NT2/D1 (cell line): ENCODE data around the gene NAPB.

Experiments used
- DNase-seq: peaks from one replicate; pipeline ENCODE4 v3.0.0-alpha.2; 2011; ENCODE audit warnings: low read depth, low spot score
- H3K27me3 ChIP-seq: 2 replicates; pipeline ENCODE4 v1.6.0; 2011; ENCODE audit warnings: mild to moderate bottlenecking; ENCODE audit not compliant: insufficient read length, insufficient read depth
- H3K36me3 ChIP-seq: 2 replicates; pipeline ENCODE4 v1.6.1; 2011; ENCODE audit warnings: mild to moderate bottlenecking, low read length, mixed read lengths; ENCODE audit not compliant: insufficient read depth, insufficient read length
- H3K4me1 ChIP-seq: 2 replicates; pipeline ENCODE4 v1.5.1; 2011; ENCODE audit not compliant: insufficient read depth, insufficient read length
- H3K4me3 ChIP-seq: 2 replicates; pipeline ENCODE4 v1.5.1; 2011; ENCODE audit warnings: low read depth; ENCODE audit not compliant: insufficient read length
- H3K9ac ChIP-seq: 2 replicates; pipeline ENCODE4 v1.6.0; 2011; ENCODE audit warnings: low read depth; ENCODE audit not compliant: insufficient read length
- H3K9me3 ChIP-seq: 2 replicates; pipeline ENCODE4 v1.5.1; 2011; ENCODE audit warnings: mild to moderate bottlenecking, low read length; ENCODE audit not compliant: insufficient read depth
- SUZ12 ChIP-seq: IDR thresholded peaks from 2 replicates; pipeline ENCODE4 v1.6.1; 2011; ENCODE audit not compliant: insufficient read length, insufficient read depth; ENCODE audit errors: extremely low read depth
- YY1 ChIP-seq: IDR thresholded peaks from 2 replicates; pipeline ENCODE4 v1.6.1; 2011; ENCODE audit not compliant: insufficient read length, insufficient read depth
- ZNF274 ChIP-seq: IDR thresholded peaks from 2 replicates; pipeline ENCODE4 v1.6.1; 2011; ENCODE audit warnings: mild to moderate bottlenecking, low read depth, low read length

The NAPB gene

DNA sequence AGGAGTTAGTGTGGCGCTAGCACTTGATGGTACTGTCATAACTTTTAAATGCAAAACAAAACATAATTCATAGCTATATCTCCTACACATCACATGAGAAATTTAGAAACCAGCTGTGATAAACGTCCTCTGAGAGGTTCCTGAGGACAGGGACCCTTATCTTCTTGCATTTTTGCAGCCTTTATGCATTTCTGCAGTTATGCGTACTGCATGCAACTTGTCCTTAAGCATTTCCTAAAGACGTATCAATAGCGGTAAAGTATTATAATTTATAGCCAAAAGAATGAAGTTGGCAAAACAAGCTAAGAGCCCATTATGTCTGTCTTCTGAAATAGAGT lies 1.7 kb downstream of the NAPB start:
- Histone ChIP-seq H3K36me3 (no peaks in the 10 kb centered on the region), H3K27me3 (no peaks in the 10 kb centered on the region), H3K4me3 (peak overlapping the region; percentile 81), H3K9ac (no peak overlapping the region), H3K4me1 (no peaks in the 10 kb centered on the region), H3K9me3 (no peaks in the 10 kb centered on the region)
- TF ChIP-seq SUZ12, result no peak
- no peak for TF ChIP-seq YY1
- no peak for TF ChIP-seq ZNF274
- DNase-seq, result no peak

DNA sequence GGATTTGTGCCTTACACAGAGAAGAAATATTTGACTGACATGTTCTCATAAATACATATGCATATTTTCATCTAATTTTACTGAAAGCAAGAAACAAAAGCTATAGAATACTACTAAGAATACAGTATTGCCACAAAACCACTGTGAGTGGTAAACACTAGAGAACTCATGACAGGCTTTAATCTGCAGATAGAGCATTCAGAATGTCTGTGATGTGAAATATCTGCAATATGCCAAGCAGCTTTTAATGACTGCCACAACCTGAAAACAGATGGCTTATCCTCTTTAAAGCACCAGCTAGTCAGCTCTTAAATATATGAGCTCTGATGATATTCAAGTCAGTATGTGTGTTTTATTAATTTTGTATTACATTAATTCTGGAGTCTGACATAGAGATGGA lies 3.4 kb downstream of the NAPB start:
- H3K9me3 ChIP-seq, result no peaks in the 10 kb centered on the region
- no peaks in the 10 kb centered on the region for H3K4me1 ChIP-seq
- H3K4me3 ChIP-seq, result no peak overlapping the region
- TF ChIP-seq ZNF274 (no peak), YY1 (no peak), SUZ12 (no peak)
- no peak for DNase-seq
- H3K9ac ChIP-seq, result no peak overlapping the region
- no peaks in the 10 kb centered on the region for H3K27me3 ChIP-seq
- H3K36me3 ChIP-seq, result no peaks in the 10 kb centered on the region

DNA sequence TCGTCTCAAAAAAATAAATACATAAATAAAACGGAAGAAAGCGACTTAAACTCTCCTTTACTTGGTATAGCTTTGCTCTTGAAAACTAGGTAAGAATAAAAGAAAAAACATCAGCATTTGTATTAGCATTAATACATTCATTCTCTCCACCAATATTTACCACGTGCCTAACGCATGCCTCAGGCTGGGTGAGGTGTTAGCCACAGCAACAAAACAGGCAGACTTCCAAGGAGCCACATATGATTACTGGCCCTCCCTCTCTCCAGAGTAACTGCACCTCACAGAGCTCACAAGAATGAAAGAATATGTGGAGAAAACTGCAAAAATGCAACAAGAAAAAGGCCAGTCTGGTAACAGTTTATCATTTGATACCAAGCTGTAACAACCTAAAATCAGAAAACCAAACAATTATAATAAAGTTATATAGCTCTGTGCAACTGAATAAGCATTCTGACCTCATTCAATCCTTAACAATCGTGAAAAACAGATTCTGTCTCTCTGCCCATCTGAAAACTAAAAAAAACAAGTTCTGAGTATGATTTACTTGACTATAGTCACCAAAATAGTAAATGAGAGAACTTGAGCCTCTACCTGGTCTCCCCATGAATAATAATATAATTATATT lies 5.2 kb downstream of the NAPB start:
- no peak for DNase-seq
- no peaks in the 10 kb centered on the region for H3K27me3 ChIP-seq
- no peaks in the 10 kb centered on the region for H3K36me3 ChIP-seq
- H3K4me1 ChIP-seq, result no peaks in the 10 kb centered on the region
- H3K9me3 ChIP-seq, result no peaks in the 10 kb centered on the region
- no peak overlapping the region for H3K4me3 ChIP-seq
- H3K9ac ChIP-seq, result no peak overlapping the region
- TF ChIP-seq ZNF274, result no peak
- no peak for TF ChIP-seq SUZ12
- no peak for TF ChIP-seq YY1

DNA sequence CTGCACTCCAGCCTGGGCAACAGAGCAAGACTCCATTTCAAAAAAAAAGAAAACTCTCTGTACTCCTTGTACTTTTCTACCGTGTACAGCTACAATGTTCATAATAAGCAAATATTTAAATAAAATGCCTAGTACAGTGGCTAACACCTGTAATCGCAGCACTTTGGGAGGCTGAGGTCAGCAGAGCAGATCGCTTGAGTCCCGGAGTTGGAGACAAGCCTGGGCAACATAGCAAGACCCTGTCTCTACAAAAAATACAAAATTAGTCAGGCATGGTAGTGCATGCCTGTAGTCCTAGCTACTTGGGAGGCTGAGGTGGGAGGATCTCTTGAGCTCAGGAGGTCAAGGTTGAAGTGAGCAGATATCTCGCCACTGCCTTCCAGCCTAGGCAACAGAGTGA lies 5.7 kb downstream of the NAPB start:
- Histone ChIP-seq H3K36me3 (no peaks in the 10 kb centered on the region), H3K4me1 (no peaks in the 10 kb centered on the region), H3K9me3 (no peaks in the 10 kb centered on the region), H3K4me3 (no peak overlapping the region), H3K9ac (no peak overlapping the region), H3K27me3 (no peaks in the 10 kb centered on the region)
- no peak for TF ChIP-seq SUZ12
- TF ChIP-seq ZNF274, result no peak
- no peak for TF ChIP-seq YY1
- DNase-seq, result no peak

DNA sequence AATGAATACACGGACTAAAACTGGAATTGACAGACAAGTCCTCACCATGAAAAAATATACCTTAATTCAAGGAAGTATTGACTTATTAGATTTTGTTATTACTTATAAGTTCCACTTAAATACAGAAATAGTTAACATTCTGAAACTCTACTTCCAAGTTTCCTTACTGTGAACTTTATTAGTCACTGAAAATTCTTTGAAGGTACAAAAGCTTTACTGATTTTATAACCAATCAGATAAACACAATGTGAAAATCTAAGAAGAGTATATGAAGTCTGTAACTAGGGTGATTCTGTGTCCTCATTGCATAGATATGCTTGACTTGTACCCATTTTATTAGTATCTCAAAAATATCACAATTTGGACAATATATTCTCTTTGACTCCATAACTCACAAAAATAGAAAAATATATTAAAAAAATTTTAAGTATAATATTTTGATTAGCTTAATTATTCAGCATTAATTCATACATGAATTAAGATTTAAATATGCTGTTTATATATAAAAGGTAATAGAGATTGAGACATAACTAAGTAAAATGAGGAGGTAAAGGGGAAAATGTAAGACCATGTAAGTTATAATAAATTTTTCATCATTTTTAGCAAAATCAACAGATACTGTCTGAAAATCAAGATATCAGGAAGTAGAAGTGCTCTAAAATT lies 6.6 kb downstream of the NAPB start:
- no peak for TF ChIP-seq ZNF274
- no peak for TF ChIP-seq SUZ12
- TF ChIP-seq YY1, result no peak
- Histone ChIP-seq H3K27me3 (no peaks in the 10 kb centered on the region), H3K4me3 (no peak overlapping the region), H3K9me3 (no peaks in the 10 kb centered on the region), H3K36me3 (no peaks in the 10 kb centered on the region), H3K9ac (no peak overlapping the region), H3K4me1 (no peaks in the 10 kb centered on the region)
- no peak for DNase-seq

DNA sequence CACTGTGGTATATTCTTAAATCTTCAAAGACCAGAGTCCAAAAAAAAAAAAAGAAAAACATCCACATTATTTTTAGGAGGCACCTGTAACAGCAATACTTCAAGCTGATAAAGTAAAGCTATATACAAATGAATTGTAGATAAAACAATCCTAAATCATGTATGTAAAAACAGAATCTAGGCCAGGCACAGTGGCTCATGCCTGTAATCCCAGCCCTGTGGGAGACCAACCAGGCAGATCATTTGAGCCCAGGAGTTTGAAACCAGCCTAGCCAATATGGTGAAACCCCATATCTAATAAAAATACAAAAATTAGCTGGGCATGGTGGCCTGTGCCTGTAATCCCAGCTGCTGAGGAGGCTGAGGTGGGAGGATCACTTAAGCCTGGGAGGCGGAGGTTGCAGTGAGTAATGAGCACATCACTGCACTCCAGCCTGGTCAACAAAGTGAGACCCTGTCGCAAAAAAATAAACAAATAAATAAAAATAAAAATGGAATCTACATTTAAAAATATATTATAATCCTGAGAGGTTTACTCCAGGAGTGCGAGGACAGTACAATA lies 7.3 kb downstream of the NAPB start:
- Histone ChIP-seq H3K9me3 (no peaks in the 10 kb centered on the region), H3K36me3 (no peaks in the 10 kb centered on the region), H3K4me3 (no peak overlapping the region), H3K27me3 (no peaks in the 10 kb centered on the region), H3K4me1 (no peaks in the 10 kb centered on the region), H3K9ac (no peak overlapping the region)
- DNase-seq, result no peak
- TF ChIP-seq SUZ12, result no peak
- no peak for TF ChIP-seq YY1
- TF ChIP-seq ZNF274, result no peak

DNA sequence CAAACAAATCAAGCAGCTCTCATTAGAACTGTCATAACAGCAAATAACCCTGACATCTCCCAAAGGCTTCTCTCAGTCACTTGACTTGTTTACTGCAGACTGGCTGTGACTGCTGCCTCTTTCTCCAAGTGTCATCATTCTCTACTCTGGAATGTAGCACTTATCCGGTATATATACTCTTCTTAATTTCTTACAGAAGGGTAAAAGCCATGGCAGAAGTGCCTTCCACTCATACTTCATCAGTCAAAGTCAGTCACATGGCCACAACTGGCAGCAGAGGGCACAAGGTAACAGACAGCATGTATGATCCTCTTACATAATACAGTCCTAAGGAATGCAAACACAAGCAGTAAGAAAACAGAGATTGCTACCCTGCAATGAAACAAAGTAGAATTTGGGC lies 9.3 kb downstream of the NAPB start:
- no peak for DNase-seq
- Histone ChIP-seq H3K27me3 (no peaks in the 10 kb centered on the region), H3K9ac (no peak overlapping the region), H3K4me1 (no peaks in the 10 kb centered on the region), H3K4me3 (no peak overlapping the region), H3K9me3 (no peaks in the 10 kb centered on the region), H3K36me3 (peaks cover 3% of the 10 kb centered on the region)
- TF ChIP-seq YY1 (no peak), SUZ12 (no peak), ZNF274 (no peak)
